ENCODE results near the gene POTEH.
"Not testable (repeated sequence)": the region's sequence is repeated elsewhere in the genome, so short reads cannot be mapped to it uniquely, and the experiment has no call there.

The POTEH gene

GRCh38 chr22:15684695-15685094 is 5.1 kb upstream of the POTEH start:
- H3K36me3 ChIP-seq (ENCODE audit: control insufficient read depth in 2 of 2, insufficient read depth in 2 of 2, low read length in 2 of 2) = not testable (repeated sequence)

GRCh38 chr22:15685641-15686040 is 4.2 kb upstream of the POTEH start:
- H3K9ac ChIP-seq (ENCODE audit: low read depth in 1 of 2, low read length in 2 of 2); H3K27ac ChIP-seq (ENCODE audit: low read depth in 2 of 2, low read length in 2 of 2); H3K36me3 ChIP-seq (ENCODE audit: control insufficient read depth in 2 of 2, insufficient read depth in 2 of 2, low read length in 2 of 2); H3K9me3 ChIP-seq (ENCODE audit: control insufficient read depth in 2 of 2, low read length in 2 of 2); H3K4me3 ChIP-seq (ENCODE audit: low read length in 2 of 2); H3K4me1 ChIP-seq (ENCODE audit: control insufficient read depth in 2 of 2, insufficient read depth in 2 of 2, low read length in 2 of 2); H3K27me3 ChIP-seq (ENCODE audit: control insufficient read depth in 2 of 2, insufficient read depth in 2 of 2, low read length in 2 of 2): not testable (repeated sequence)

More at GRCh38 chr22:15684695-15685094, 5.1 kb upstream of the POTEH start:
- not testable (repeated sequence) for H3K27me3 ChIP-seq (ENCODE audit: control insufficient read depth in 2 of 2, insufficient read depth in 2 of 2, low read length in 2 of 2); H3K9me3 ChIP-seq (ENCODE audit: control insufficient read depth in 2 of 2, low read length in 2 of 2); H3K9ac ChIP-seq (ENCODE audit: low read depth in 1 of 2, low read length in 2 of 2); H3K27ac ChIP-seq (ENCODE audit: low read depth in 2 of 2, low read length in 2 of 2); H3K4me1 ChIP-seq (ENCODE audit: control insufficient read depth in 2 of 2, insufficient read depth in 2 of 2, low read length in 2 of 2); H3K4me3 ChIP-seq (ENCODE audit: low read length in 2 of 2)

- H3K4me1 ChIP-seq (ENCODE audit: control insufficient read depth in 2 of 2, insufficient read depth in 2 of 2, low read length in 2 of 2); H3K36me3 ChIP-seq (ENCODE audit: control insufficient read depth in 2 of 2, insufficient read depth in 2 of 2, low read length in 2 of 2); H3K4me3 ChIP-seq (ENCODE audit: low read length in 2 of 2); H3K27ac ChIP-seq (ENCODE audit: low read depth in 2 of 2, low read length in 2 of 2); H3K9ac ChIP-seq (ENCODE audit: low read depth in 1 of 2, low read length in 2 of 2); H3K27me3 ChIP-seq (ENCODE audit: control insufficient read depth in 2 of 2, insufficient read depth in 2 of 2, low read length in 2 of 2); H3K9me3 ChIP-seq (ENCODE audit: control insufficient read depth in 2 of 2, low read length in 2 of 2): not testable (repeated sequence)
Observed at GRCh38 chr22:15687086-15687485, 2.7 kb upstream of the POTEH start.

GRCh38 chr22:15687676-15688075 is 2.1 kb upstream of the POTEH start:
- H3K27me3 ChIP-seq (ENCODE audit: control insufficient read depth in 2 of 2, insufficient read depth in 2 of 2, low read length in 2 of 2); H3K9me3 ChIP-seq (ENCODE audit: control insufficient read depth in 2 of 2, low read length in 2 of 2); H3K4me1 ChIP-seq (ENCODE audit: control insufficient read depth in 2 of 2, insufficient read depth in 2 of 2, low read length in 2 of 2); H3K27ac ChIP-seq (ENCODE audit: low read depth in 2 of 2, low read length in 2 of 2); H3K4me3 ChIP-seq (ENCODE audit: low read length in 2 of 2); H3K9ac ChIP-seq (ENCODE audit: low read depth in 1 of 2, low read length in 2 of 2); H3K36me3 ChIP-seq (ENCODE audit: control insufficient read depth in 2 of 2, insufficient read depth in 2 of 2, low read length in 2 of 2): not testable (repeated sequence)

GRCh38 chr22:15688090-15688489 is 1.7 kb upstream of the POTEH start:
- H3K9ac ChIP-seq (ENCODE audit: low read depth in 1 of 2, low read length in 2 of 2); H3K4me1 ChIP-seq (ENCODE audit: control insufficient read depth in 2 of 2, insufficient read depth in 2 of 2, low read length in 2 of 2); H3K27me3 ChIP-seq (ENCODE audit: control insufficient read depth in 2 of 2, insufficient read depth in 2 of 2, low read length in 2 of 2); H3K36me3 ChIP-seq (ENCODE audit: control insufficient read depth in 2 of 2, insufficient read depth in 2 of 2, low read length in 2 of 2); H3K9me3 ChIP-seq (ENCODE audit: control insufficient read depth in 2 of 2, low read length in 2 of 2); H3K4me3 ChIP-seq (ENCODE audit: low read length in 2 of 2); H3K27ac ChIP-seq (ENCODE audit: low read depth in 2 of 2, low read length in 2 of 2): not testable (repeated sequence)

- not testable (repeated sequence) for H3K27me3 ChIP-seq (ENCODE audit: control insufficient read depth in 2 of 2, insufficient read depth in 2 of 2, low read length in 2 of 2); H3K9me3 ChIP-seq (ENCODE audit: control insufficient read depth in 2 of 2, low read length in 2 of 2); H3K4me3 ChIP-seq (ENCODE audit: low read length in 2 of 2); H3K36me3 ChIP-seq (ENCODE audit: control insufficient read depth in 2 of 2, insufficient read depth in 2 of 2, low read length in 2 of 2); H3K4me1 ChIP-seq (ENCODE audit: control insufficient read depth in 2 of 2, insufficient read depth in 2 of 2, low read length in 2 of 2); H3K9ac ChIP-seq (ENCODE audit: low read depth in 1 of 2, low read length in 2 of 2); H3K27ac ChIP-seq (ENCODE audit: low read depth in 2 of 2, low read length in 2 of 2)
Observed at GRCh38 chr22:15689012-15689748, 646 bp upstream of the POTEH start.

- H3K27me3 ChIP-seq (ENCODE audit: control insufficient read depth in 2 of 2, insufficient read depth in 2 of 2, low read length in 2 of 2); H3K36me3 ChIP-seq (ENCODE audit: control insufficient read depth in 2 of 2, insufficient read depth in 2 of 2, low read length in 2 of 2); H3K27ac ChIP-seq (ENCODE audit: low read depth in 2 of 2, low read length in 2 of 2); H3K9me3 ChIP-seq (ENCODE audit: control insufficient read depth in 2 of 2, low read length in 2 of 2); H3K4me3 ChIP-seq (ENCODE audit: low read length in 2 of 2); H3K4me1 ChIP-seq (ENCODE audit: control insufficient read depth in 2 of 2, insufficient read depth in 2 of 2, low read length in 2 of 2); H3K9ac ChIP-seq (ENCODE audit: low read depth in 1 of 2, low read length in 2 of 2): not testable (repeated sequence)
Observed at GRCh38 chr22:15713600-15713999, 23.8 kb downstream of the POTEH start.

- H3K4me1 ChIP-seq (ENCODE audit: control insufficient read depth in 2 of 2, insufficient read depth in 2 of 2, low read length in 2 of 2); H3K27ac ChIP-seq (ENCODE audit: low read depth in 2 of 2, low read length in 2 of 2): not testable (repeated sequence)
Observed at GRCh38 chr22:15714125-15714524, 24.3 kb downstream of the POTEH start.

GRCh38 chr22:15721884-15722283 is 32.1 kb downstream of the POTEH start:
- H3K36me3 ChIP-seq (ENCODE audit: control insufficient read depth in 2 of 2, insufficient read depth in 2 of 2, low read length in 2 of 2); H3K4me3 ChIP-seq (ENCODE audit: low read length in 2 of 2); H3K9me3 ChIP-seq (ENCODE audit: control insufficient read depth in 2 of 2, low read length in 2 of 2); H3K9ac ChIP-seq (ENCODE audit: low read depth in 1 of 2, low read length in 2 of 2); H3K27ac ChIP-seq (ENCODE audit: low read depth in 2 of 2, low read length in 2 of 2); H3K27me3 ChIP-seq (ENCODE audit: control insufficient read depth in 2 of 2, insufficient read depth in 2 of 2, low read length in 2 of 2); H3K4me1 ChIP-seq (ENCODE audit: control insufficient read depth in 2 of 2, insufficient read depth in 2 of 2, low read length in 2 of 2): not testable (repeated sequence)

More at GRCh38 chr22:15714125-15714524, 24.3 kb downstream of the POTEH start:
- not testable (repeated sequence) for H3K9me3 ChIP-seq (ENCODE audit: control insufficient read depth in 2 of 2, low read length in 2 of 2); H3K36me3 ChIP-seq (ENCODE audit: control insufficient read depth in 2 of 2, insufficient read depth in 2 of 2, low read length in 2 of 2); H3K9ac ChIP-seq (ENCODE audit: low read depth in 1 of 2, low read length in 2 of 2); H3K27me3 ChIP-seq (ENCODE audit: control insufficient read depth in 2 of 2, insufficient read depth in 2 of 2, low read length in 2 of 2); H3K4me3 ChIP-seq (ENCODE audit: low read length in 2 of 2)

GRCh38 chr22:15729209-15729917 is 39.5 kb downstream of the POTEH start:
- H3K36me3 ChIP-seq (ENCODE audit: control insufficient read depth in 2 of 2, insufficient read depth in 2 of 2, low read length in 2 of 2); H3K9ac ChIP-seq (ENCODE audit: low read depth in 1 of 2, low read length in 2 of 2); H3K9me3 ChIP-seq (ENCODE audit: control insufficient read depth in 2 of 2, low read length in 2 of 2); H3K4me1 ChIP-seq (ENCODE audit: control insufficient read depth in 2 of 2, insufficient read depth in 2 of 2, low read length in 2 of 2); H3K4me3 ChIP-seq (ENCODE audit: low read length in 2 of 2); H3K27ac ChIP-seq (ENCODE audit: low read depth in 2 of 2, low read length in 2 of 2); H3K27me3 ChIP-seq (ENCODE audit: control insufficient read depth in 2 of 2, insufficient read depth in 2 of 2, low read length in 2 of 2): not testable (repeated sequence)
